GM18499 (cell line): ENCODE data around the gene NAV2.

ENCODE experiments used
- ATAC-seq: cut with Tn5 transposase; IDR thresholded peaks from one replicate; pipeline ENCODE4 v1.9.1; 2021; ENCODE audit warnings: moderate number of reproducible peaks; ENCODE audit not compliant: insufficient read depth, unreplicated experiment

Gene NAV2

DNA sequence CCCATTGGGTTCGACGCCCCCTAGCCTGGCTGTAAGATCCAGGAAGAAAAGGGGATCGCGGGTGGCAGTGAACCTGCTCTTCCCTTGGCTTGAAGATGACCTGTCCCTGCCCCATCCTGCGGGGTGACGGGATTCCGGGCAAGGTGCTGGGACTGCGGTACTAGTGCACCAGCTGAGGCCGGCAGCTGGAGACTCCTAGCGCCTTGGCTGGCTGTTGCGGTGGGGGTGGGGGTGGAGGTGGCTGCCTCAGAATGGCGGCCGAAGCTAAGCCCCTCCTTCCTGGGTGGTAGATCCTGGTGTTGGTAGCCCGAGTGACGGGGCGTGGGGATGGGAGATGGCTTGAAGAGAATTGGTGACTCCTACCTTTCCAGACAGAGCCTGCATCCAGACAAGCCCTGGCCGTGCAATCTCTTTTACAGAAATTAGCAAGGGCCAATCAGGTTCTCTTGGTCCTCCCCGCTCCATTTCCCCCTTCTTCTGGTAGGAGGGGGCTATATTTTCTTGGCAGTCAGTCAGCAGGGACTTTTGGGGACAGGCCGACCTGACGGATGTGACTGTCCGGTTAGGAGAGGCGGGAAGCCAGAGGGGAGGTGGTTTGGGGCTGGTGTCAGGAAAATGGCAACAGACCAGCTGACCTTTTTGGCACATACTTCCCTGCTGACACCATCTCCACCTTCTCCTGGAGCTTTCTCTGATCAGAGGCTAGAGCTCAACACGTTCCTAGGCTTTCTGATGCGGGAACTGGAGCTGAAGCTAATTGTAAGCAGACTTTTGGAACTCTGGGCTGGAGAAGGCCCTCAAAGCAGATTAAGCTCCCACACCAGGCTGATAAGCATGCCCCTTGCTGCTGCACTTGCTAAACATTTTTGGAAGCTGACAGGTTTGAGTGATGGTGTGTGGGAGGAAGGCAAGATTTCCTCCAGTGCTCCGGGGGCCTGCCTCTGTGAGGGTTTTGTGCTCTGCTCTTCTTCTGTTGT is 2.0 kb downstream of the NAV2 start:
- no peak for ATAC-seq

GRCh38 chr11:19715373-19715772 is 2.7 kb downstream of the NAV2 start:
- no peak for ATAC-seq

DNA sequence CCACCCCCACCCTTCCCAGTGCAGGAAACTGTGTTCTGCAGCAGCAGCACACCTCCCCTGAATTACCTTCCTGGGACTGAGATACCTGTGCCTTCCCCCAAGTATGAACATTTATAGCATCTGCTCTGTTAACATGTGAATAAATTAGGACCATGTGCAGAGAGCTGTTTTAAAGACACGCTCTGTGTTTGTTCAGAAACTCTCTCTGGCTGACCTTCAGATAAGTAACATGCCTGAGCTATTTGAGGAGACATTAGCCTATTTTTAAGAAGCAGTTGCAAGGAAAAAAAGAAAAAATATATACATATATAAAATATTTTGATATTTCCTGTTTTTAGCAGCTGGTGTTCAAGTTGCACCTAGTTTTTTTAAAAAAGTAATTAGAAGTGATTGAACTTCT is 5.4 kb downstream of the NAV2 start:
- no peak for ATAC-seq

DNA sequence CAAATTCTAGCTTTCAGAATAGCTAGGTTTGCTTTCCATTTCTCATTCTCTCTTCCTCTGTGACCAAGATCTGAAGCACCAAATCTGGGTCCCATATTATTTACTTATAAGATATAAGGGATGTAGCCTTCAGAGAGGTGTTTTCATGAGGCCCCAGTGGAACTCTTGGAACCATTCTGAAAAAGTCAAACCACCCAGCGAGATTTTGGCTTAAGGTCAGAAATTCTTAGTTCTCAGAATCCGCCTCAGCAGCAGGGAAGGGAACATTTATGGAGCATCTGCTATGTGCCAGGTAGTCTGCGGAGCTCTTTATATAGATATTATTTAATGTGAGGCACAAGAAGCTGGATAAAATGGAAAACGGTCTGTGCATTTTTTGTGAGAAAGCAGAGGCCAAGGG is 6.3 kb downstream of the NAV2 start:
- no peak for ATAC-seq

GRCh38 chr11:19719960-19720359 is 7.3 kb downstream of the NAV2 start:
- ATAC-seq: no peak

DNA sequence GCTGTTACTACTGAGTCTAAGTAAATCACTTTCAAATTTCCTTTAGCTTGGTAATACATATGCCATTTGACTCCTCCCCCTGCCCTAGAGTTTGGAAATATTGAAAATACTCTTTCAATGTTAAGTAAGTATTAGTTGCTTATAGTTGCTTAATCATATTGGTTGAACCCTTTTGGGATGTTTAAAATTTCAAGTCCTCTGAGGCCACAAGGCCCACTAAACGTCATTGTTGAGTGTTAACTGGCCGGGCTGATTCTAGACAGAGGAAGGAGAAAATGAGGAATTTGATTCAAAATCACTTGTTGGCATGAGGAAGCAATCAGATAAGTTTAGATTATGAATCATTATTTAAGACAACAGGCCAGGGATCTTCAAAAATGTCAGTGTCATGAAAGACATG is 8.5 kb downstream of the NAV2 start:
- ATAC-seq: no peak

DNA sequence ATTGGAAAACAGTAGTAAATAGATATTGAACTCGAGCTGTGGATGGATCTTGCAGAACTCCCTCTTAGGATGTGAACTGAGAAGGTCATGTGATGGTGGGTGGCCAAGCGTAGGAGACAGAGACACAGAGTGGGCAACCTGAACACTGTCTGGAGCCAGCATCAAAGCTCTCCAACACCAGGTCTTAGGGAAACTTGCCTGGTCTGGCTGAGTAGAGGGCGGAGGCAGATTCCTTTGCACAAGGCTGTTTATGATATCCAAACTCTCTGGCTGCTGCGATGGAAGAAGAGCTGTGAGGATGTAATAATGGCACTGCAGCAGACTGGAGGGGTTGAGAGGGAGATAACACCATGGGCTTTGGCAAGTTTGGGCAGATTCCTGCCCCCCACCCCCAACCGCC is 10.1 kb downstream of the NAV2 start:
- ATAC-seq: no peak

GRCh38 chr11:19723572-19724342 is 11.1 kb downstream of the NAV2 start:
- no peak for ATAC-seq

DNA sequence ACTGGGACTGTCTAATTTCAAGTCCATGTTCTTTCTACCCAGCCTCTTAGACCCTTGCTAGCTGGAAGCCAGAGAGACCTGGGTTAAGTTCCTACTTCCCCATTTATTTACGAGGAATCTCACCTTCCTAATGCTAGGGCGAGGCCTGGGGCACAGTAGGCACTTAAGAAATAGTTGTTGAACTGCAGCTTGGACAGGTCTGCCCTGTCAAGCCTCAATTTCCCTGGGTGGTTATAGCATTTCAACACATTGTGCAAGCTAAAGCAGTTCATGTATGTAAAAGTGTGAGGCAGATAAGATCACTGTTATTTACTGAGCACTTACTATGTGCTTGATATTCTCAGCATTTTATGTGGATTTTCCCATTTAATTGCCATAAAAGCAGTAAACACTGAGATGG is 12.1 kb downstream of the NAV2 start:
- no peak for ATAC-seq

GRCh38 chr11:19725379-19726079 is 12.9 kb downstream of the NAV2 start:
- no peak for ATAC-seq

- no peak for ATAC-seq
Observed at GRCh38 chr11:19727246-19727645, 14.6 kb downstream of the NAV2 start.

- ATAC-seq: no peak
Observed at GRCh38 chr11:19728436-19728835, 15.8 kb downstream of the NAV2 start.

DNA sequence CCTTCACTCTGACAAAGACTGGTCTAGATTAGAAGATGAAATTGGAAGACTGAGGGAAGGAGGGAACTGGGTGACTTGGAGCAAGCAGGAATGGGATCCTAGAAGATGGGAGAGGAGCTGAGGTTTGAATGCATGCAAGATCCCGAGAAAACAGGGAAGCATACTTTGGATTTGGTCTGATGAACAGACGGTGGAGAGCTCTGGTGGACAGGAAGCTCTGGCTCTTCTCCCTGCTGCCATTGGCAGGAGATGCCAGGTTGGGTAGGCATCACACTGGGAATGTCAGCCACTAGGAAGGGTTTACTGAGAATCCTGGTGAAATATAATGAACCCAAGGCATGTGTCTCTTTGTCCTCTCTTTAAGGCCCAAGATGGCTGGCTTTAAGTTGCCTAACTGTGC is 16.5 kb downstream of the NAV2 start:
- no peak for ATAC-seq

DNA sequence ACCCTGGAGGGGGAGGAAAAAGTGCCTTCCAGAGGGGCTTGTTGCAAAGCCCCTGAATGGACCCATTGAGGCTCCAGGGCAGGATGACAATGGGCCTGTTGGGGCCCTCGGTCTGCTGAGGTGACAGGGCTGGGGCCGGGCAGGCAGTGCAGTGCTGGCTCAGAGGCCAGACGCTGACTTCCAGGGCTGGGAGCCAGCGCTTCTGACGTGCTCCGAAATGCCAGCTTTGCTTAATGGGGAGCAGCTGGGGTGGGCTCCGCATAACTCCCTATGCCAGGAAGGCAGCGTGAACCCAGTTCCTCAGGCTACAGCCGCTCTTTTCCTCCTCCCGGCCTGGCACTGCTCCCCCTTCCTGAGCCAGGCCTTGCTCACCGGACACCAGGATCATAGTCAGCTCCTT is 17.7 kb downstream of the NAV2 start:
- no peak for ATAC-seq

DNA sequence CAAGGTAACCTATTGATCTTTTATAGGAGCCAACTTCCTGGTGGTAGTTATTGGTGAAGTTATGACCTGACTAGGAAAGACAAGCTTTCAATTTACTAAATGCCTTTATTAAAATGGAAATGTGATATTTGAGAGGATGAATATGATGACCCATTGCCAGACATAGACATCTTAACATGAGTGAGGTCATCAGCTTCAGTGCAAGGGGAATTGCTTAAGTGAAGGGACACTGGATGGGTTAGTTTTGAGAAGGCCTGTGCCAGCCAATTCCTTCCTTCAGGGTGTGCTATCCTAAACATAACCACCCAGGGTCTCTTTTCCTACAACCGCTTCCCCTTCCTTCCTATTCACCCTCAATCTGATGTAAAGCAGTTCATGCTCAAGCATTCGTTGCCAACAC is 21.5 kb downstream of the NAV2 start:
- no peak for ATAC-seq

DNA sequence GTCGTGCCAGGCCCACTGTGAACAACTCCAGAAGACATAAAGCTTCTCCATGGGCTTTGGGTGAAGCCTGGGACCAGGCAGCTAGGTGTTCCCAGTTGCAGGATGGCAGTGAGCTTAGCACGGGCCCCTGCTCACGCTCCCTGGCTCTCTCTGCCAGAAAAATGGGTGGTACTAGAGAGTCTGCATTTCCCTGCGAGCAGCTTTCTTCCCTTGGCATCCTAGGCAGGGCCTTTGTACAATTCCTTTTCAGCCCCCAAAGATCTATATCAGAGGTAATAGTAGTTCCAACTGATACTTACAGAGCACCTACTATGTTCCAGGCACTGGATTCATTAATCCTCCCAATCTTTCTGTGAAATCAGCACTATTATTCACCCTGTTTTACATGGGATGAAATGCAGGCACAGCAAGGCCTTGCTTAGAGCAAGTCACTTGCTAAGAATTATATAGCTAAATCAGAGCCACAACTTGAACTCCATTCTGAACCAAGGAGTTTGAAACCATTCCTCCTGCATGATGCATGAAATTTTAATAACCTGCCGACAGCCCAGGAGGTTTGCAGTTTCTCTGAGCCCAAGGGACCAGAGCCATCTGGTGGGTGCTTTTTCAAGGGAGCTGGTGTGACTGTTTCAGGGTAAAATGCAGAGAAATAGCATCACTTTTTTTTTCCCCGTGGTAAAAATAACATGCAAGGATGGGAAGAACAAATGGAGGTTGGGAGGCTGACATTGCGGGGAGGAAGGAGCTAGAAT is 22.7 kb downstream of the NAV2 start:
- no peak for ATAC-seq

GRCh38 chr11:19735909-19736498 is 23.4 kb downstream of the NAV2 start:
- ATAC-seq: no peak

DNA sequence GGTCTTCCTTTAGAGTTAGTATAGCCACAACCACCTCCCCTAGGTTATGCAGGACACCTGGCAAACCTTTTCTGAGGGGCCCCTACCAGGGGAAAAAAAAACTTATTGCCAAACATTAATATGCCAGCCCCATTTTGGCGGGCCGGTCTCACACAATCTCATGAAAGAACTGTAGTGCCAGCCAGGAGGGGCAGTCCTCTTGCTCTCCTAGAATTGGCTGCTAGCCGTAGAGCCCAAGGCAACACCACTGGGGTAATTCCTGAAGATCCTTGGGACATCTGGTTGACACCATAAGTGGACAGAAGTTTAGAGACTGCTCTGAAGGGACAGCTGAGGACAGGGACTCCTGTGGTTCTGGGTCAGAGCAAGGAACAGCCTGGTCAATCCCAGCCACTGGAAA is 24.2 kb downstream of the NAV2 start:
- ATAC-seq: no peak

GRCh38 chr11:19737575-19737974 is 24.9 kb downstream of the NAV2 start:
- no peak for ATAC-seq

GRCh38 chr11:19738124-19738523 is 25.5 kb downstream of the NAV2 start:
- ATAC-seq: no peak
